H9 (cell line): ENCODE measurements around the gene ARHGAP8. TPM values are rescaled to one million over a fixed set of nuclear protein-coding genes. Genes with fewer than 3 reads are reported as not detected.
A peak's percentile ranks its signal among the peaks of the same experiment; 100 is the strongest.

ENCODE experiments used
- DNase-seq: peaks from one replicate; pipeline ENCODE4 v3.0.0-alpha.2; 2017
- H2AFZ ChIP-seq: one replicate; pipeline ENCODE4 v1.6.1; 2013; ENCODE audit warnings: mild to moderate bottlenecking, low read length, control low read depth, moderate library complexity
- H2AK5ac ChIP-seq: 2 replicates; pipeline ENCODE4 v1.6.1; 2013; ENCODE audit warnings: low read length, control low read depth, mixed read lengths; ENCODE audit not compliant: insufficient read length
- H2BK120ac ChIP-seq: one replicate; pipeline ENCODE4 v1.6.1; 2013; ENCODE audit warnings: low read depth, mild to moderate bottlenecking, low read length, control low read depth, inconsistent platforms; ENCODE audit not compliant: poor library complexity, severe bottlenecking
- H2BK12ac ChIP-seq: 2 replicates; pipeline ENCODE4 v1.6.1; 2013; ENCODE audit warnings: low read length, control low read depth, mixed read lengths, low read depth; ENCODE audit not compliant: insufficient read length
- H2BK15ac ChIP-seq: 2 replicates; pipeline ENCODE4 v1.6.1; 2013; ENCODE audit warnings: low read depth, low read length, control low read depth
- H2BK20ac ChIP-seq: one replicate; pipeline ENCODE4 v1.6.1; 2013; ENCODE audit warnings: low read depth, mild to moderate bottlenecking, low read length, control low read depth, inconsistent platforms; ENCODE audit not compliant: poor library complexity, severe bottlenecking
- H2BK5ac ChIP-seq: 2 replicates; pipeline ENCODE4 v1.6.1; 2013; ENCODE audit warnings: low read length, control low read depth, mixed read lengths; ENCODE audit not compliant: insufficient read length
- H3K14ac ChIP-seq: 2 replicates; pipeline ENCODE4 v1.6.1; 2013; ENCODE audit warnings: low read length, control low read depth; ENCODE audit not compliant: insufficient read depth
- H3K18ac ChIP-seq: 2 replicates; pipeline ENCODE4 v1.6.1; 2013; ENCODE audit warnings: low read depth, mild to moderate bottlenecking, mixed read lengths, low read length, control low read depth; ENCODE audit not compliant: insufficient read length
- H3K23ac ChIP-seq: 2 replicates; pipeline ENCODE4 v1.6.1; 2013; ENCODE audit warnings: low read length, control low read depth, mixed read lengths, low read depth; ENCODE audit not compliant: insufficient read length
- H3K23me2 ChIP-seq: 2 replicates; pipeline ENCODE4 v1.6.1; 2013; ENCODE audit warnings: low read depth, mild to moderate bottlenecking, mixed read lengths, low read length, control low read depth; ENCODE audit not compliant: insufficient read length, poor library complexity, severe bottlenecking
- H3K27ac ChIP-seq: 2 replicates; pipeline ENCODE4 v1.5.1; 2013; ENCODE audit warnings: low read length, control low read depth, mixed read lengths, low read depth; ENCODE audit not compliant: insufficient read length
- H3K27me3 ChIP-seq: 2 replicates; pipeline ENCODE4 v1.6.1; 2013; ENCODE audit warnings: low read length, control low read depth, inconsistent platforms; ENCODE audit not compliant: insufficient read depth
- H3K4ac ChIP-seq: 2 replicates; pipeline ENCODE4 v1.6.1; 2013; ENCODE audit warnings: low read depth, mild to moderate bottlenecking, control low read depth, inconsistent platforms, low read length, moderate library complexity
- H3K4me1 ChIP-seq: 2 replicates; pipeline ENCODE4 v1.6.1; 2013; ENCODE audit warnings: low read length, control low read depth, inconsistent platforms; ENCODE audit not compliant: insufficient read depth
- H3K4me2 ChIP-seq: 2 replicates; pipeline ENCODE4 v1.6.1; 2013; ENCODE audit warnings: low read length, control low read depth, mixed read lengths; ENCODE audit not compliant: insufficient read length, insufficient read depth
- H3K56ac ChIP-seq: 2 replicates; pipeline ENCODE4 v1.6.1; 2013; ENCODE audit warnings: low read depth, mild to moderate bottlenecking, mixed read lengths, low read length, control low read depth; ENCODE audit not compliant: insufficient read length
- H3K79me1 ChIP-seq: 2 replicates; pipeline ENCODE4 v1.6.1; 2013; ENCODE audit warnings: low read depth, mild to moderate bottlenecking, moderate library complexity, low read length, control low read depth, inconsistent platforms; ENCODE audit not compliant: insufficient read depth, poor library complexity, severe bottlenecking
- H3K79me2 ChIP-seq: 2 replicates; pipeline ENCODE4 v1.6.1; 2013; ENCODE audit warnings: low read length, control low read depth, inconsistent platforms; ENCODE audit not compliant: insufficient read depth
- H3K9ac ChIP-seq: 2 replicates; pipeline ENCODE4 v1.6.1; 2013; ENCODE audit warnings: low read length, control low read depth, mixed read lengths; ENCODE audit not compliant: insufficient read length; ENCODE audit errors: extremely low read depth
- H3K9me3 ChIP-seq: one replicate; pipeline ENCODE4 v1.6.1; 2013; ENCODE audit warnings: low read depth, low read length, inconsistent platforms; ENCODE audit not compliant: control insufficient read depth
- H3T11ph ChIP-seq: one replicate; pipeline ENCODE4 v1.6.1; 2013; ENCODE audit warnings: mild to moderate bottlenecking, low read length, control low read depth, inconsistent platforms
- H4K20me1 ChIP-seq: one replicate; pipeline ENCODE4 v1.6.1; 2013; ENCODE audit not compliant: control insufficient read depth, insufficient read length, insufficient read depth
- H4K5ac ChIP-seq: 2 replicates; pipeline ENCODE4 v1.6.1; 2013; ENCODE audit warnings: low read depth, mild to moderate bottlenecking, mixed read lengths, low read length, control low read depth; ENCODE audit not compliant: insufficient read length
- H4K8ac ChIP-seq: replicated peaks from 2 replicates; pipeline ENCODE4 v1.6.1; 2013; ENCODE audit warnings: low read length, control low read depth, mixed read lengths, low read depth; ENCODE audit not compliant: insufficient read length
- H4K91ac ChIP-seq: 2 replicates; pipeline ENCODE4 v1.6.1; 2013; ENCODE audit warnings: low read depth, mild to moderate bottlenecking, moderate library complexity, mixed read lengths, low read length, control low read depth; ENCODE audit not compliant: insufficient read length
- H3K27ac Mint-ChIP-seq, 3 experiments: 2 replicates in 2 of 3; 3 replicates in 1 of 3; pipeline ENCODE4 v1.8.0; 2020 to 2021; ENCODE audit warnings: mixed read lengths in 3 of 3, mild to moderate bottlenecking in 1 of 3, moderate library complexity in 1 of 3
- H3K27me3 Mint-ChIP-seq: 2 replicates; pipeline ENCODE4 v1.8.0; 2021; ENCODE audit warnings: low read depth, mild to moderate bottlenecking, moderate library complexity, mixed read lengths
- H3K36me3 Mint-ChIP-seq, 3 experiments: 2 replicates in 2 of 3; 3 replicates in 1 of 3; pipeline ENCODE4 v1.8.0; 2020 to 2021; ENCODE audit warnings: low read depth in 3 of 3, mixed read lengths in 3 of 3; ENCODE audit not compliant: insufficient read depth in 1 of 3
- H3K4me1 Mint-ChIP-seq, 2 experiments: 2 replicates each; pipeline ENCODE4 v1.8.0; 2020; ENCODE audit warnings: mixed read lengths in 2 of 2
- H3K4me3 Mint-ChIP-seq, 2 experiments: 2 replicates in 1 of 2; 3 replicates in 1 of 2; pipeline ENCODE4 v1.8.0; 2020 to 2021; ENCODE audit warnings: mild to moderate bottlenecking in 2 of 2, mixed read lengths in 2 of 2, moderate library complexity in 1 of 2
- H3K9me3 Mint-ChIP-seq, 2 experiments: 2 replicates in 1 of 2; 3 replicates in 1 of 2; pipeline ENCODE4 v1.8.0; 2020; ENCODE audit warnings: mild to moderate bottlenecking in 2 of 2, mixed read lengths in 2 of 2, moderate library complexity in 1 of 2
- CTCF ChIP-seq: fragments of 200-600 bp; sonication (generic); conservative IDR thresholded peaks from 3 replicates; pipeline ENCODE4 v1.8.0; 2021; ENCODE audit warnings: antibody characterized with exemption, mild to moderate bottlenecking
- WGBS: extraction: QIAGEN DNeasy Blood & Tissue Kit; methylation state at CpG from one replicate; pipeline ENCODE4 v1.1.7; 2013; ENCODE audit warnings: missing lambda C conversion rate, low lambda C conversion rate, mixed read lengths; ENCODE audit not compliant: insufficient read length; ENCODE audit errors: extremely low coverage; 5-methylcytosine and 5-hydroxymethylcytosine counted together
- total RNA-seq: library from RNA; stranded (reverse); gene quantifications from 2 replicates; pipeline ENCODE4 v1.2.1, GENCODE V29; 2021

ARHGAP8 gene
- total RNA-seq, 1 experiment from 2014 or later: 35.4 TPM

- H3K27ac ChIP-seq: no peak overlapping the region
- no peak overlapping the region for H3K9ac ChIP-seq
- Mint-ChIP-seq H3K9me3 (no peaks in the 10 kb centered on the region), H3K27me3 (no peaks in the 10 kb centered on the region), H3K36me3 (peaks cover 0 to under 1% (median 0%) of the 10 kb centered on the region in 3 experiments; a peak in 1 of 7 replicates), H3K27ac (peak overlapping the region in 1 of 3 experiments; percentile 20; a peak in 1 of 7 replicates), H3K4me3 (no peak overlapping the region), H3K4me1 (peaks cover 15 to 17% of the 10 kb centered on the region in 2 experiments)
- no peak overlapping the region for H2AFZ ChIP-seq
- H3K4me1 ChIP-seq: peaks cover 2% of the 10 kb centered on the region; the same call in 1 of the 2 replicates
- no peak overlapping the region for H2BK120ac ChIP-seq
- H3K4ac ChIP-seq: no peak overlapping the region
- H3K23me2 ChIP-seq: no peaks in the 10 kb centered on the region
- no peak for DNase-seq
- no peak overlapping the region for H2AK5ac ChIP-seq
- no peaks in the 10 kb centered on the region for H3K9me3 ChIP-seq
- H3K56ac ChIP-seq: no peak overlapping the region
- no peaks in the 10 kb centered on the region for H3K27me3 ChIP-seq
- H3K14ac ChIP-seq: no peak overlapping the region
- no peak overlapping the region for H4K5ac ChIP-seq
- no peak overlapping the region for H2BK15ac ChIP-seq
- H3T11ph ChIP-seq: no peak overlapping the region
- H2BK12ac ChIP-seq: no peak overlapping the region
- no peak overlapping the region for H3K4me2 ChIP-seq
- no peaks in the 10 kb centered on the region for H3K79me1 ChIP-seq
- H3K79me2 ChIP-seq: no peaks in the 10 kb centered on the region
- H3K18ac ChIP-seq: no peak overlapping the region
- no peak overlapping the region for H2BK20ac ChIP-seq
- no CpG with 5 or more reads among the region's 2 CpGs for WGBS
- H2BK5ac ChIP-seq: no peak overlapping the region
- H3K23ac ChIP-seq: no peak overlapping the region
- no peak overlapping the region for H4K8ac ChIP-seq
- H4K91ac ChIP-seq: no peak overlapping the region
- no peaks in the 10 kb centered on the region for H4K20me1 ChIP-seq
- no peak for TF ChIP-seq CTCF
Observed at GRCh38 chr22:44722611-44723010, 29.8 kb upstream of the ARHGAP8 start.
